Measurements from ENCODE around the gene CLDN2.

CLDN2 gene

DNA sequence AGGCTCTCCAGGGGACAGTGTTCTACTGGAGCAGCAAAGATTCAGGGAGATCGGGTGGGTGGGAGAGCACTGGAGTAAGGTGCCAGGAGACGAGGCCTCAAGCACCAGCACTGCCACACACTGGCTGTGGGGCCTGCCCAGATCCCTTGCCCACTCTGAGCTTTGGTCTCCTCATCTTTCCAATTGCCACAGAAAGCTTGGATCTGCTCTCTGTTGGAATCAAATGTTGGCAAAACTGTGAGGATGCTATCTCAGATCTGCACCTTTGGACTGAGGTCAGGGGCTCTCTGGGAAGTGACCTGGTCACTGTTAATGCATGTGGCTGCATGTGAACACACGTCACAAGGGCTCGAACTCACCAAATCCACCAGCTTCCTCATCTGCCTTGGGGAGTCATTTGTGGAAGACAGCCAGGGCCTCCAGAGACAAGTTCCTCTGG, 18.4 kb upstream of the CLDN2 start:
- Histone ChIP-seq H3K9me2 (replicated peaks; ENCODE audit: insufficient read depth, low read length) (no peaks in the 10 kb centered on the region), H3K27ac (ENCODE audit: low read length) (no peak overlapping the region), H3K4me1 (ENCODE audit: low read length) (no peaks in the 10 kb centered on the region), H3K4me3 (ENCODE audit: low read length) (no peak overlapping the region), H3K4me2 (ENCODE audit: low read depth, low read length) (no peak overlapping the region), H2AFZ (ENCODE audit: low read length) (no peak overlapping the region), H3K79me2 (ENCODE audit: low read length) (no peaks in the 10 kb centered on the region), H3F3A (ENCODE audit: insufficient read depth, low read length) (no peaks in the 10 kb centered on the region), H3K27me3 (replicated peaks; ENCODE audit: insufficient read depth, low read length) (no peaks in the 10 kb centered on the region), H3K9me3 (replicated peaks; ENCODE audit: insufficient read depth, low read length) (no peaks in the 10 kb centered on the region), H3K36me3 (replicated peaks; ENCODE audit: insufficient read depth, low read length) (no peaks in the 10 kb centered on the region), H3K9ac (ENCODE audit: low read length) (no peak overlapping the region), H4K20me1 (ENCODE audit: insufficient read depth, low read length) (no peaks in the 10 kb centered on the region)
- DNase-seq, result no peak
- no peak for TF ChIP-seq EZH2phosphoT487 (IDR thresholded peaks at IDR 0.05; ENCODE audit: low read length)
- TF ChIP-seq EZH2 (optimal IDR thresholded peaks at IDR 0.05; ENCODE audit: low read depth, low read length), result no peak
- TF ChIP-seq, protein P1, sequence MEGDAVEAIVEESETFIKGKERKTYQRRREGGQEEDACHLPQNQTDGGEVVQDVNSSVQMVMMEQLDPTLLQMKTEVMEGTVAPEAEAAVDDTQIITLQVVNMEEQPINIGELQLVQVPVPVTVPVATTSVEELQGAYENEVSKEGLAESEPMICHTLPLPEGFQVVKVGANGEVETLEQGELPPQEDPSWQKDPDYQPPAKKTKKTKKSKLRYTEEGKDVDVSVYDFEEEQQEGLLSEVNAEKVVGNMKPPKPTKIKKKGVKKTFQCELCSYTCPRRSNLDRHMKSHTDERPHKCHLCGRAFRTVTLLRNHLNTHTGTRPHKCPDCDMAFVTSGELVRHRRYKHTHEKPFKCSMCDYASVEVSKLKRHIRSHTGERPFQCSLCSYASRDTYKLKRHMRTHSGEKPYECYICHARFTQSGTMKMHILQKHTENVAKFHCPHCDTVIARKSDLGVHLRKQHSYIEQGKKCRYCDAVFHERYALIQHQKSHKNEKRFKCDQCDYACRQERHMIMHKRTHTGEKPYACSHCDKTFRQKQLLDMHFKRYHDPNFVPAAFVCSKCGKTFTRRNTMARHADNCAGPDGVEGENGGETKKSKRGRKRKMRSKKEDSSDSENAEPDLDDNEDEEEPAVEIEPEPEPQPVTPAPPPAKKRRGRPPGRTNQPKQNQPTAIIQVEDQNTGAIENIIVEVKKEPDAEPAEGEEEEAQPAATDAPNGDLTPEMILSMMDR (IDR thresholded peaks at IDR 0.05; ENCODE audit: low read length), result no peak

DNA sequence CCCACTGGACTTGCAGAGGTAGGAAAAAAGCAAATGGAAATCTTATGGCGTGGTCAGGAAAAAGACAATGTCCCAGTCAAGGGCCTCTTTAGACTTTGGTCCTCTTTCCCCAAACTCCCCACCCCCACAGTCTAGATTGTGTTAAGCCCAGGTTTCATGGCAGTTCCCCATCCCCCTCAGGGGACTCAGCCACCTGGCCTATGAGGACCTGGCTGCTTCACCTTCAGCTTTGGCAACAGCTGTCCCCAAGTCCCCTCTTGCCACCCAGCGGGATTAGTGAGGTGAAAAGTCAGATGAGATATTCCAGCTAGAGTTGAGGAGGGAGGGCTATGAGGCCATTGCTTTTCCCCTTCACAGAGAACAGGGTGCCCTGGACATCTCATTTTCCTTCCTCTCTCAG, 17.5 kb upstream of the CLDN2 start:
- no peak overlapping the region for H3K4me2 ChIP-seq (ENCODE audit: low read depth, low read length)
- H3K9me2 ChIP-seq (replicated peaks; ENCODE audit: insufficient read depth, low read length), result no peaks in the 10 kb centered on the region
- no peak overlapping the region for H3K27ac ChIP-seq (ENCODE audit: low read length)
- H3K79me2 ChIP-seq (ENCODE audit: low read length), result no peaks in the 10 kb centered on the region
- no peaks in the 10 kb centered on the region for H3K27me3 ChIP-seq (replicated peaks; ENCODE audit: insufficient read depth, low read length)
- H4K20me1 ChIP-seq (ENCODE audit: insufficient read depth, low read length), result no peaks in the 10 kb centered on the region
- H3K36me3 ChIP-seq (replicated peaks; ENCODE audit: insufficient read depth, low read length), result no peaks in the 10 kb centered on the region
- H2AFZ ChIP-seq (ENCODE audit: low read length), result no peak overlapping the region
- no peak overlapping the region for H3K4me3 ChIP-seq (ENCODE audit: low read length)
- no peak for DNase-seq
- no peak overlapping the region for H3K9ac ChIP-seq (ENCODE audit: low read length)
- TF ChIP-seq EZH2 (optimal IDR thresholded peaks at IDR 0.05; ENCODE audit: low read depth, low read length), result no peak
- no peak for TF ChIP-seq EZH2phosphoT487 (IDR thresholded peaks at IDR 0.05; ENCODE audit: low read length)
- TF ChIP-seq, protein P1 (IDR thresholded peaks at IDR 0.05; ENCODE audit: low read length), result no peak
- H3F3A ChIP-seq (ENCODE audit: insufficient read depth, low read length), result no peaks in the 10 kb centered on the region
- no peaks in the 10 kb centered on the region for H3K4me1 ChIP-seq (ENCODE audit: low read length)
- no peaks in the 10 kb centered on the region for H3K9me3 ChIP-seq (replicated peaks; ENCODE audit: insufficient read depth, low read length)

DNA sequence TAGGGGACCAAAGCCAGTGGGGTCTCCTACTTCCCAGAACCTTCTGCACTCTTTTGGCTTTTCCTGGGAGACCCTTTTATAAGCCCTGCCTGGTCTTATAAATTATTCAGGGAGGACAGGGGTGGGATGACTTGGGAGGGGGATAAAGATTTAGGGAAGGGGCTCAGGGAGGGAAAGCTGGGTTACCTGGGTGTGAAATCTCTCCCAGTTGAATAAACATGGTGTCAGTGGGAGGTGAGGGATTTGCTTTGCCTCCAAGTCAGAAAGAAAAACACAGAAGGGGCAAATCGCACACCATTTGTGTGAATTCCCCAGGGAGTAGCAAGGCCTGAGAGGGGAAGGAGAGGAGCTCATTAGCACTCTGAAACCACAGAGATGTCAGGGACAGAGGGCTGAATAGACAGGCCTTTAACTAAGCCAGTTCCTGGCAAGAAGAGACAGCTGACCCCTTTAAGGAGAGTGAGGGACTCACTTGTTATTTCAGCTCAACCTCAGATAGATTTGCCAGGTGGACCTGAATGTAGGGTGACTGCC, 16.8 kb upstream of the CLDN2 start, which contains the start of gene RIPPLY1:
Gene RIPPLY1 (minus strand): TSS at position 51 of the 534 bp plus-strand sequence. CDS start 54 bp downstream, outside the sequence.
- no peak within 1 kb of the TSS for H2AFZ ChIP-seq (ENCODE audit: low read length)
- no peak within 1 kb of the TSS for H3K4me3 ChIP-seq (ENCODE audit: low read length)
- H3F3A ChIP-seq (ENCODE audit: insufficient read depth, low read length), result no peaks in the 10 kb centered on the region
- H3K79me2 ChIP-seq (ENCODE audit: low read length), result no peaks in the 10 kb centered on the region
- H3K27me3 ChIP-seq (replicated peaks; ENCODE audit: insufficient read depth, low read length), result no peaks in the 10 kb centered on the region
- no peaks in the 10 kb centered on the region for H3K9me3 ChIP-seq (replicated peaks; ENCODE audit: insufficient read depth, low read length)
- no peaks in the 10 kb centered on the region for H3K4me1 ChIP-seq (ENCODE audit: low read length)
- no peaks in the 10 kb centered on the region for H4K20me1 ChIP-seq (ENCODE audit: insufficient read depth, low read length)
- H3K9me2 ChIP-seq (replicated peaks; ENCODE audit: insufficient read depth, low read length), result no peaks in the 10 kb centered on the region
- H3K27ac ChIP-seq (ENCODE audit: low read length), result no peak within 1 kb of the TSS
- TF ChIP-seq, protein P1 (IDR thresholded peaks at IDR 0.05; ENCODE audit: low read length), result no peak
- no peak for TF ChIP-seq EZH2phosphoT487 (IDR thresholded peaks at IDR 0.05; ENCODE audit: low read length)
- no peak for TF ChIP-seq EZH2 (optimal IDR thresholded peaks at IDR 0.05; ENCODE audit: low read depth, low read length)
- no peaks in the 10 kb centered on the region for H3K36me3 ChIP-seq (replicated peaks; ENCODE audit: insufficient read depth, low read length)
- DNase-seq, result no peak
- no peak within 1 kb of the TSS for H3K4me2 ChIP-seq (ENCODE audit: low read depth, low read length)
- H3K9ac ChIP-seq (ENCODE audit: low read length), result no peak within 1 kb of the TSS

Measured in MM.1S (cell line).